GM11168 (cell line): Measurements from ENCODE around the gene LPP.

Experiments used
- in situ Hi-C: fragments of 300-500 bp; cut with MboI; formaldehyde crosslinking; loops from one replicate; pipeline ENCODE4 v1.12.0; 2022; ENCODE audit warnings: low sequenced_read_pairs; ENCODE audit not compliant: unreplicated experiment

The LPP gene

GRCh38 chr3:188853856-188854771 is 700.2 kb downstream of the LPP start:
- in situ Hi-C loops: no loop called here

GRCh38 chr3:188854772-188855149 is 700.8 kb downstream of the LPP start:
- in situ Hi-C loops: no loop called here

DNA sequence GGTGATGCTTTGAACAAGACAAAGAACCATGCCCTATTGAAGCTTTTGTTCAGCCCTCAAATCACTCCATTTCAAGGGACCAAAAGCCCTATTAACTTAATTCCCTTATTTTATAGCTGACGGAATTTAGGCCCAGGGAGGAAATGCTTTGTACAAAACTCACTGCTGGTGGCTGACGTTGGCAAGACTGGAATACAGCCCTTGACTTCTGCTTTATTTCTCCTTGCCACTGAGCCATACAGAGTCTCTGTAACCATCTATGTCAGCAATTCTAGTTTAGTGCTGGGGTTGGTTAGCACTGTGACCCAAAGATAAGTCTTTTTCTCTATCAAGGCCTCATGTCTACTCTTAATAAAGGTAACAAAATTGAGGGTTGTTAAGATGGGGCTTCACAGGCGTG is 701.7 kb downstream of the LPP start:
- in situ Hi-C loops: no loop called here

- in situ Hi-C loops: no loop called here
These were observed 706.2 kb downstream of the LPP start for GRCh38 chr3:188860147-188860546.

DNA sequence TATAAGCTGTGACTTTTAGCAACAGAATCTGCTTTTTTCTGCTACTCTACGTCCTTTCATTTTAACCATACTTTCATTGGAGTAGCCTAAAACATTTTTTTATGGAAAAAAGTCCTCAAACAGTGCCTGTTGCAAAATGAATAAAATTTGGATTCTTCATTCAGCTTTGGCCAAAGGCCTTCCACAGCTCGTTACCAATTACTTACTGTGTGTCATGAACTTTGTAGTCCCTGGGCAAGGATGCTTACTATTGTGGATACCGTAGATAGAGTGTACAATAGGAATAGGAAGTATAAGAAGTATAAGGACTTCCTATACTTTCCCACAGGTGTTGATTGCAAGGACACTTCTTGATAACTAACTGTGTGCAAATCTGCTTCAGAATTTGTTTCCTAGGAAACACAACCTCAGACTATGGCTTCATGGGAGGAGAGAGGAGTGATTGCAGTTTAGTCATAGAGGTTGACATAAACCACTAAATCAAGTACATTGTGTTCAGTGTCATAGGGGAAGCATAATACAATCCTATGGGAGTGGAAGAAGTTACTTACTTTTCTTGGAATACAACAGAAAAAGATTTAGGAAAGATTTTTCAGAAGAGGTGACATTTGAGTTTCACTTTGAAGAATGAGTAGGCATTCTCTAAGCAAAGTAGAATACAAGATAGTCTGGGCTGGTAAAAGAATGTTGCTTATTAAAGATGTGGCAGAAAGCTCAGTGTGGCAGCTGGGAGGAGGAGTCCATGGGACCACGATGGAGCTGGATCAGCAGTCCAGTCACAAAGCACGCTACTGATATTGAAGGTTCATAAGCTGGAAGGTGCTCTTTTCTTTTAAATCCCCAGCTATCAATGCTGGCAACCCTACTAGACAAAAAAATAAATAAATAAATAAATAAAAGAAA is 708.1 kb downstream of the LPP start:
- in situ Hi-C loops: no loop called here

GRCh38 chr3:188863999-188864406 is 710.0 kb downstream of the LPP start:
- in situ Hi-C loops: no loop called here

DNA sequence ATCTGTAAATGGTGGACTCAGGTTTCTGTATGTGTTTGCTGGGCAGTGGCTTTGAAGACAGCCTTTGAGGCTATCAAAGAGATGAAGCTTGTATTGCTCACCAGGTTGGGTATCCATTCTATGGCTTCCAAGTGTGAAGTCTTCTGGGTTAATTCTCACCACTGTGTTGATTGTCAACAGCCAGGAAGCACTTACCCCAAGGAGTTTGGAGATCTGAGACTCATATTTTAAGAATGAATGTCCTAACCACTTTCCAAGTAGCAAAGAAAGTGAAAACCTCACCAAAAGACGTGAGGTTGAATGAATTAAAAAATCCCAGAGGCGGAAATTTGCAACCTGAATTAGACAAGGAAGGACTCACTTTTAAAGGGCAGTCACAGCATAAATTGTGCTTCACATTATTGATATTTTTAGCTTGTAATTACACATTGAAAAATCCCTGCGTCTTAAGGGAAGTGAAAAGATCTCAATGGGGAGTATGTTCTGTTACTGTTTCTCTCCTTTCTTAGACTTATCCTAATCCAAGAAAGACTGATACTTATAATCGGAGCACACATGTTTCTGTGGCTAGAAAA is 713.8 kb downstream of the LPP start:
- in situ Hi-C loops: no loop called here

DNA sequence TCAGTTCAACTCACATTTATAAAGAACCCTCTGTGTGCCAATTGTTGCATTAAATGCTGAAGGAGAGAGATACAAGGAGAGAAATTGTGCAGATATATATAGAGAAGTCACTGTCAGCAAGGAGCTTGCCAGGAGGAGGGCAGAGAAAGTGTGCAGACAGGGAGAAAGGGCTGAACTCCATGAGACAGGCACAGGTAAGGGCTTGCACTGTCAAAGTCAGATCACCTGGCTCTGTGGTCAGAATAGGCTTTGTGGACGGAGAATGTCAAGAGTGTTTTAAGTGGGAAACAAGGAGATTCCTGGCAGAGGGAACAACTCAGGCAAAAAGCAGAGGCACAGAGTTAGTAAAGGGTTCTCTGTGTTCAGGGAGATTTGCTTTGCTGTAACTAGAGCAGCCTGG is 714.8 kb downstream of the LPP start:
- in situ Hi-C loops: no loop called here

- in situ Hi-C loops: no loop called here
These were observed 715.7 kb downstream of the LPP start for GRCh38 chr3:188869628-188870027.

DNA sequence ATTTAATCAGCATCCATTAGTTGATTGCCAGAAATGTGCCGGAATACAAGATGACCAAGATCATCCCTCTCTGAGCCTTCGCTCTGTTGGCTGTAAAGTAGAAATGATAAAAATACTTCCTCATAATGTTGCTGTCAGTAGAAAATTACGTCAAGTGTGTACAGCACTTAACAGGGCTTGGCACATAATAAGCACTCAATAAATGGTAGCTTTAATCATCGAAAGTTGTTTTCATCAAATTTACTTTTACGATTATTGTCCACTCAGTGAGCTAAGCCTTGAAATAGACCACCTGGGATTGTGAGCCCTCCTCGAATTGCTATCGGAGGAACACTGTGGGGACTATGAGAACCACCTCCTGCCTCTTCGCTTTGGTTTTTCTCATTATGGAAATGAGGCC is 716.5 kb downstream of the LPP start:
- in situ Hi-C loops: no loop called here

- in situ Hi-C loops: no loop called here
These were observed 720.6 kb downstream of the LPP start for GRCh38 chr3:188874576-188874975.

DNA sequence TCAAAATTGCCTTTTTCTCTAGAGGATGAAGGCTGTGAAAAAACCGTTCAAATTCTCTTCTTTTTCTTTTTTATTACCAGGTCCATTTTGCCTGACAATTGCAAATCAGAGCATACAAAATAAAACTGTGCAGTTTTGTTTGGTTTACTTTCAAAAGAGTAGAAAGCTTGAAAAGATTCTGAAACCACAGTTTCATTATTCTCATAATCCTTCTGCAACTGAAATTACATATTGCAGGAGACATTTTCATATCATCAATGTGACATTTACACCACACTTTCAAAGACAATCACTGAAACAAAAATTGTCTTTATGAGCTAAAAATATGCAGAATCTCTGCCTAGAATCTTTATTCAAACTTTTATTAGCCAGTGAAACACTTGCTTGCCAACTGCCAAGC is 721.5 kb downstream of the LPP start:
- in situ Hi-C loops: no loop called here

- in situ Hi-C loops: no loop called here
These were observed 722.4 kb downstream of the LPP start for GRCh38 chr3:188876370-188876769.

DNA sequence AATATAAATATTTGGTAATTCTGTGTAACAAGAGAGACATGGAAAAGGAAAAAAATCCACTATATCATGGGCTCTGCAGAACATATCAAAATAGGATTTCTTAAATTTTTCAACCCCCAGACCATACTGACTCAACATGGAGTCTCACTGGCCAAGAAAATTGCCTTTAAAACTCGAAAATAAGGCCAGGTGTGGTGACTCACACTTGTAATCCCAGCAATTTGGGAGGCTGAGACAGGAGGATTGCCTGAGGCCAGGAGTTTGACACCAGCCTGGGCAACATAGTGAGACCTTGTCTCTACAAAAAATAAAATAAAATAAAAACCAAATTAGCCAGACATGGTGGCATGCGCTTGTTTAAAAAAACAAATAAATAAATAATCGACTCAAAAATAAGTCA is 723.4 kb downstream of the LPP start:
- in situ Hi-C loops: no loop called here

DNA sequence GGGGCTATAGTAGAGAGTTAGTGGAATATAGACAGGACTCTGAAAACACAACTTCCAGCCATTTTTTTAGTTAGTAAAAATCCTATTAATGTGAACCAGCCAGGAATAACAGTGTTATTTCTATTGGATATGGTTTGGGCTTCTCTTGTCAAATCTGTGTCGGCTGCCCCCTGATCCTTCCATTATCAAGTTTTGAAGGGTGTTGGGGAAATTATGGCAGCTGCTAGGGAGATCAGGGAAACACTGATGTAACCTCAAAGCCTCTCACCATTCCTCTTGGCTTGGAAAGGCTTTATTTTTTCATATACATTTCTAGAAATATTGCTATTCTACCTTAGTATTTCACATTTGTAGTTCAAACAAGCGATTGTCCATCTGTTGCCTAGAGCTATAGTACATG is 724.1 kb downstream of the LPP start:
- in situ Hi-C loops: no loop called here

- in situ Hi-C loops: no loop called here
These were observed 728.1 kb downstream of the LPP start for GRCh38 chr3:188881954-188882641.

- in situ Hi-C loops: no loop called here
These were observed 730.5 kb downstream of the LPP start for GRCh38 chr3:188884299-188885043.

DNA sequence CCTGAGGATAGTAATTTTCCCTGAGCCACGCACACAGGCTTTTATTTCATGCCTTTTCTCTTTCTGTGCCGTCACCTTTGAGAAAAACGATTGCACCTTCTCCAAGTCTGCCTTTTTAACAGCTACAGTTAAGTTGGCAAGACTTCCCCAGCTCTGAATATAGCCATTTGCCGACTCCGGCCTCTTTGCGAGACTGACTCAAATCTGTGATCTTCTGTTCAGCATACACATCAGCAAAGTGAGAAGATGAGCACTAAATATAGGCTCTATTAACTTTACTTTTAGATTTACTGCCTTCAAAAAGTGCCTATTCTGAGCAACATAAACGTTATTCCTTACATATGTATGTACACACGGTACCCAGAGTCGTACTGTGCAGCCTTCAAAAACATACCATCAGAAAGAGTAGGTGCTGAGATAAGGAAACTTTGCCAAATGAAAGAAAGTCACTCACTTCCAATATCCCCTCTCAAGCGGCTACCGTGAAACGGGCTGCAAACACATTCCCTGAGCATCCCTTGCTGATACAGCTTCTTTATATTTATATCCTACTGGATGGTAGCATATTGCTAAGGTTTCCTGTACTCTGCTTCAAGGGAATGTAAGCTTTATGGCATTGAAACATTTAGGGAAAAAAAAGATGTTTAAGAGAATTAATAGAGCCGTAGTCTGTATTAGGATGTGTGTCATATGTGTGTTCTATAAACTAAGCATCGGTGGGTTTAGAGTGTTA is 734.5 kb downstream of the LPP start:
- in situ Hi-C loops: no loop called here

DNA sequence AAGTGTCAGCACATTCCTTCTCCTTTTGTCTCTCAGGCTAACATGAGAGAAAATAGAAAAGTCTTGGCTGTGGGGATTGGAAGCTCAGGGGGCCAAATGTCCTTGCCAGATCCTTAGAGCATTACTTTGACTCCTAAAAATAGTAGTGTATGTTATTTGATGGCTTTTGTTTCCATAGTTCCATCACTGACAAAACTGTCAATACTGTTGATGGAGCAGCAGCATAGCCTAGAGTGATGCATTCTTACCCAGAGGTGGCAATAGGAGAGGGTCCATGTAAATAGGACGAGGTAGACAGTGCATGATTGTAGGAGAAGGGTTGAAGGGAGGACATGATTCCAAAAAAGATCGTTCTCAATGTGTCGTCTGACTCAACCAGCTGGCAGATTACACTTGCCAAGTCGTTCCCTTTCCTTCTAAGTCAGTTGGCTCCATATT is 735.1 kb downstream of the LPP start:
- in situ Hi-C loops: no loop called here
